HG02763 (cell line): Measurements from ENCODE around the gene NKAIN1.
"Not testable (repeated sequence)": the region's sequence is repeated elsewhere in the genome, so short reads cannot be mapped to it uniquely, and the experiment has no call there.

Experiments used
- ATAC-seq: cut with Tn5 transposase; IDR thresholded peaks from one replicate; pipeline ENCODE4 v1.9.1; 2021; ENCODE audit warnings: mild to moderate bottlenecking, moderate library complexity; ENCODE audit not compliant: unreplicated experiment

The NKAIN1 gene

GRCh38 chr1:31239653-31240241 lies at the start of gene NKAIN1:
NKAIN1 (minus strand) TSS chr1:31239887; CDS start chr1:31239547, 340 bp downstream.
- no peak for ATAC-seq

- ATAC-seq: no peak
Observed at GRCh38 chr1:31289021-31289420, 49.3 kb upstream of the NKAIN1 start.

- not testable (repeated sequence) for ATAC-seq
Observed at GRCh38 chr1:31287791-31288190, 48.1 kb upstream of the NKAIN1 start.

GRCh38 chr1:31282426-31282825 lies 42.7 kb upstream of the NKAIN1 start:
- ATAC-seq: not testable (repeated sequence)

GRCh38 chr1:31273619-31274018 lies 33.9 kb upstream of the NKAIN1 start:
- no peak for ATAC-seq

- ATAC-seq: no peak
Observed at GRCh38 chr1:31272369-31272768, 32.7 kb upstream of the NKAIN1 start.

GRCh38 chr1:31266547-31266946 lies 26.9 kb upstream of the NKAIN1 start:
- ATAC-seq: no peak

GRCh38 chr1:31264790-31265386 lies 25.2 kb upstream of the NKAIN1 start:
- no peak for ATAC-seq

GRCh38 chr1:31263408-31263807 lies 23.7 kb upstream of the NKAIN1 start:
- no peak for ATAC-seq

- not testable (repeated sequence) for ATAC-seq
Observed at GRCh38 chr1:31262393-31262792, 22.7 kb upstream of the NKAIN1 start.

- no peak for ATAC-seq
Observed at GRCh38 chr1:31261916-31262315, 22.2 kb upstream of the NKAIN1 start.

- ATAC-seq: no peak
Observed at GRCh38 chr1:31259746-31260145, 20.1 kb upstream of the NKAIN1 start.

GRCh38 chr1:31258581-31258980 lies 18.9 kb upstream of the NKAIN1 start:
- no peak for ATAC-seq

- ATAC-seq: no peak
Observed at GRCh38 chr1:31257213-31257612, 17.5 kb upstream of the NKAIN1 start.

- ATAC-seq: no peak
Observed at GRCh38 chr1:31249854-31250253, 10.2 kb upstream of the NKAIN1 start.

GRCh38 chr1:31248276-31248675 lies 8.6 kb upstream of the NKAIN1 start:
- ATAC-seq: no peak

GRCh38 chr1:31244326-31244725 lies 4.6 kb upstream of the NKAIN1 start:
- no peak for ATAC-seq

- no peak for ATAC-seq
Observed at GRCh38 chr1:31243501-31244286, 4.0 kb upstream of the NKAIN1 start.

- no peak for ATAC-seq
Observed at GRCh38 chr1:31241321-31241720, 1.6 kb upstream of the NKAIN1 start.

- ATAC-seq: no peak
Observed at GRCh38 chr1:31238986-31239613, 587 bp downstream of the NKAIN1 start.

GRCh38 chr1:31238612-31238985 lies 1.1 kb downstream of the NKAIN1 start:
- ATAC-seq: no peak

- no peak for ATAC-seq
Observed at GRCh38 chr1:31234870-31235269, 4.8 kb downstream of the NKAIN1 start.
